K562 (cell line): ENCODE data around the gene PDE6D. TPM values are rescaled to one million over a fixed set of nuclear protein-coding genes. Genes with fewer than 3 reads are reported as not detected.

Experiments
- ATAC-seq: fragments of 200-7000 bp; cut with Tn5 transposase; 3 replicates; pipeline ENCODE4 v1.9.1; 2020; ENCODE audit warnings: moderate library complexity
- BruUV-seq: library from RNA; stranded (reverse); fragments of 400-500 nt; replicated peaks from 2 replicates; lab custom pipeline; 2021; lab: Mats Ljungman, UMichigan
- CTCF ChIA-PET: fragments of 300-600 bp; formaldehyde crosslinking; extraction: SDS; loops from one replicate; lab custom pipeline; 2021; ENCODE audit warnings: low intra/inter-chr PET ratio; lab: Yijun Ruan, JAX
- POLR2A ChIA-PET: fragments of 300-600, 350-650 bp; sonication (Branson Sonifier 250); formaldehyde crosslinking; extraction: SDS; loops from one replicate; lab custom pipeline; 2021; ENCODE audit warnings: antibody characterized with exemption, inconsistent platforms; lab: Yijun Ruan, JAX
- DNase-seq, 4 experiments: peaks; one replicate each; pipeline versions ENCODE4 v3.0.0 to v3.0.0-alpha.2; 2011 to 2018; ENCODE audit warnings: low spot score in 3 of 4, mixed read lengths in 3 of 4; ENCODE audit errors: extremely low read depth in 1 of 4
- FAIRE-seq: peaks from 2 replicates; lab custom pipeline; 2011; peaks lifted over from hg19 to GRCh38; lab: Jason Lieb, UNC
- H2AFZ ChIP-seq: 2 replicates; pipeline ENCODE4 v1.6.0; 2011; ENCODE audit warnings: low read depth, low read length, control low read depth, inconsistent platforms
- H3K27ac ChIP-seq: fragments of 200-600 bp; 3 replicates; pipeline ENCODE4 v1.8.0; 2011; ENCODE audit warnings: low read depth, mild to moderate bottlenecking, control low read depth, inconsistent platforms, low read length, moderate library complexity, mixed read lengths; ENCODE audit errors: extremely low read depth
- H3K27me3 ChIP-seq, 2 experiments: fragments of 300-600 bp in 1 of 2; 2 replicates in 1 of 2; 3 replicates in 1 of 2; pipeline versions ENCODE4 v1.6.0 to v1.8.0; 2011; ENCODE audit warnings: inconsistent platforms in 2 of 2, low read length in 2 of 2, mild to moderate bottlenecking in 1 of 2, mixed read lengths in 1 of 2, moderate library complexity in 1 of 2; ENCODE audit not compliant: control insufficient read depth in 2 of 2, insufficient read depth in 2 of 2
- H3K36me3 ChIP-seq: fragments of 300-600 bp; 3 replicates; pipeline ENCODE4 v1.8.0; 2011; ENCODE audit warnings: mild to moderate bottlenecking, low read length, inconsistent platforms; ENCODE audit not compliant: control insufficient read depth, insufficient read depth
- H3K4me1 ChIP-seq, 2 experiments: fragments of 200-600 bp in 1 of 2; replicated peaks in 1 of 2; 2 replicates in 1 of 2; 3 replicates in 1 of 2; pipeline versions ENCODE4 v1.5.1 to v1.8.0; 2011; ENCODE audit warnings: inconsistent platforms in 2 of 2, low read length in 2 of 2, mild to moderate bottlenecking in 1 of 2, mixed read lengths in 1 of 2, moderate library complexity in 1 of 2; ENCODE audit not compliant: control insufficient read depth in 2 of 2, insufficient read depth in 2 of 2
- H3K4me2 ChIP-seq: 2 replicates; pipeline ENCODE4 v1.6.1; 2011; ENCODE audit warnings: low read length, control low read depth, inconsistent platforms, mixed read lengths; ENCODE audit not compliant: insufficient read depth
- H3K4me3 ChIP-seq: fragments of 200-600 bp; sonication (generic), shearing (Covaris generic); 2 replicates; pipeline ENCODE4 v1.5.1; 2016; ENCODE audit warnings: control low read depth, inconsistent platforms
- H3K79me2 ChIP-seq: fragments of 200-600 bp; 3 replicates; pipeline ENCODE4 v1.8.0; 2011; ENCODE audit warnings: low read length, inconsistent platforms; ENCODE audit not compliant: control insufficient read depth, insufficient read depth
- H3K9ac ChIP-seq, 2 experiments: 2 replicates each; pipeline versions ENCODE4 v1.6.0 to v1.6.1; 2011; ENCODE audit warnings: low read depth in 2 of 2, low read length in 2 of 2, control low read depth in 1 of 2, inconsistent platforms in 1 of 2, mild to moderate bottlenecking in 1 of 2, mixed read lengths in 1 of 2; ENCODE audit not compliant: insufficient read depth in 1 of 2
- H3K9me1 ChIP-seq: one replicate; pipeline ENCODE4 v1.6.0; 2011; ENCODE audit warnings: inconsistent platforms, mild to moderate bottlenecking, low read length, moderate library complexity; ENCODE audit not compliant: control insufficient read depth, insufficient read depth
- H3K9me3 ChIP-seq: replicated peaks from 2 replicates; pipeline ENCODE4 v1.5.1; 2011; ENCODE audit warnings: low read depth, low read length, inconsistent platforms; ENCODE audit not compliant: control insufficient read depth, insufficient read depth
- H4K20me1 ChIP-seq: replicated peaks from 2 replicates; pipeline ENCODE4 v1.6.1; 2011; ENCODE audit warnings: low read length, inconsistent platforms, mixed read lengths; ENCODE audit not compliant: control insufficient read depth, insufficient read depth
- BCL6 ChIP-seq: fragments of 250-450 bp; sonication (Bioruptor Pico); IDR thresholded peaks from 2 replicates; pipeline ENCODE4 v1.4.0; 2020
- CEBPZ ChIP-seq: fragments of 150-350 bp; IDR thresholded peaks from 2 replicates; pipeline ENCODE4 v1.6.1; 2014; ENCODE audit warnings: low read depth, mild to moderate bottlenecking, low read length, borderline replicate concordance
- CREB1 ChIP-seq, 2 experiments: sonication (generic) in 1 of 2; formaldehyde crosslinking in 1 of 2; IDR thresholded peaks; 2 replicates each; pipeline versions ENCODE4 v1.6.1 to v1.8.0; 2012 to 2022; ENCODE audit warnings: inconsistent platforms in 1 of 2, mild to moderate bottlenecking in 1 of 2, missing genetic modification reagents in 1 of 2, moderate library complexity in 1 of 2
- CTCFL ChIP-seq: IDR thresholded peaks from 2 replicates; pipeline ENCODE4 v1.6.1; 2011; ENCODE audit warnings: borderline replicate concordance, low read depth, mild to moderate bottlenecking, moderate library complexity, low read length; ENCODE audit not compliant: insufficient read depth, poor library complexity, severe bottlenecking
- JUND ChIP-seq, 2 experiments: IDR thresholded peaks; 2 replicates in 1 of 2; 3 replicates in 1 of 2; pipeline ENCODE4 v1.6.1; 2011; ENCODE audit warnings: borderline replicate concordance in 2 of 2, low read depth in 2 of 2, low read length in 2 of 2, improper control_type of control experiment in 1 of 2, missing biosample characterization in 1 of 2, missing genetic modification characterization in 1 of 2, missing genetic modification reagents in 1 of 2
- MLX ChIP-seq, 2 experiments: fragments of 450-650 bp in 1 of 2; sonication (generic) in 1 of 2; formaldehyde crosslinking; conservative IDR thresholded peaks; 2 replicates each; pipeline versions ENCODE4 v1.4.0 to v1.8.1; 2020 to 2022; ENCODE audit warnings: mild to moderate bottlenecking in 1 of 2, missing genetic modification reagents in 1 of 2
- MTF1 ChIP-seq: fragments of 250-450 bp; sonication (Bioruptor Pico); IDR thresholded peaks from 2 replicates; pipeline ENCODE4 v1.9.0; 2021; ENCODE audit warnings: moderate library complexity, mild to moderate bottlenecking, inconsistent platforms, borderline replicate concordance
- PHTF2 ChIP-seq: fragments of 250-450 bp; sonication (Bioruptor Pico); IDR thresholded peaks from 2 replicates; pipeline ENCODE4 v1.5.0; 2021; ENCODE audit warnings: mild to moderate bottlenecking
- WGBS: fragments of 100-300 bp; shearing (Covaris generic); methylation state at CpG from one replicate; pipeline ENCODE4 v1.1.6; 2016; ENCODE audit warnings: low coverage, mixed read lengths; ENCODE audit not compliant: insufficient coverage; ENCODE audit errors: missing lambda C conversion rate; 5-methylcytosine and 5-hydroxymethylcytosine counted together
- in situ Hi-C: fragments of 300-500 bp; cut with MboI; formaldehyde crosslinking; loops from 4 replicates; pipeline ENCODE4 v1.15.0; 2018; ENCODE audit warnings: inconsistent platforms, mixed read lengths
- intact Hi-C: fragments of 100-400 bp; cut with micrococcal nuclease; formaldehyde crosslinking; loops from 2 replicates; pipeline ENCODE4 v1.14.2; 2022
- polyA plus RNA-seq, 8 experiments: library from polyadenylated mRNA; depleted of rRNA in 4 of 8; stranded (reverse) in 5 of 8; unstranded in 3 of 8; fragments of >200 nt; fragmentation: Nextera tagmentation in 2 of 8; fragmentation: Illumina TruSeq in 1 of 8; extraction: Ambion mirVana in 2 of 8; extraction: Trizol in 1 of 8; gene quantifications; 2 replicates each; pipeline versions ENCODE4 v1.2.1 to v1.2.3, GENCODE V29; 2011 to 2014; ENCODE audit warnings: inconsistent platforms in 1 of 8, missing spikeins in 1 of 8
- total RNA-seq, 7 experiments: library from RNA; depleted of rRNA in 6 of 7; stranded (reverse); fragments of >200 nt in 6 of 7; fragmentation: Illumina TruSeq in 2 of 7; extraction: Trizol in 2 of 7; gene quantifications; 2 replicates each; pipeline versions ENCODE4 v1.2.1 to v1.2.3, GENCODE V29; 2011 to 2021; ENCODE audit warnings: low replicate concordance in 1 of 7

Gene PDE6D
- total and polyA plus RNA-seq, 9 of the 15 experiments (the other 6 are each of a cell fraction or from before 2014, with no cell fraction given): 0.65 to 11.6 (median 7.0) TPM

GRCh38 chr2:231714639-231715498 lies 66.2 kb downstream of the PDE6D start:
- ATAC-seq (peak; percentile 58), DNase-seq (peak; percentile 49 to 82 (median 56)), FAIRE-seq (peak; percentile 85)
- Histone ChIP-seq H3K9me3 (no peaks in the 10 kb centered on the region), H3K79me2 (peaks cover 30% of the 10 kb centered on the region), H3K4me1 (peaks cover 32 to 56% of the 10 kb centered on the region in 2 experiments; a peak in 4 of 5 replicates), H3K27ac (peak overlapping the region; percentile 66), H3K9me1 (peaks cover 7% of the 10 kb centered on the region), H4K20me1 (peaks cover 39% of the 10 kb centered on the region), H2AFZ (0 out of 2 replicates have a peak overlapping the region, but pooled peaks have one; percentile 28), H3K9ac (peak overlapping the region in 1 of 2 experiments; percentile 65; a peak in 2 of 4 replicates), H3K4me2 (peak overlapping the region; percentile 61; the same call in 1 of the 2 replicates), H3K27me3 (no peaks in the 10 kb centered on the region), H3K36me3 (peaks cover 28% of the 10 kb centered on the region), H3K4me3 (no peak overlapping the region)
- in situ Hi-C loops: loop anchor here (5.0 kb wide), 2 partner anchors 38 to 108 kb away; no protein-coding TSS in a partner anchor
- intact Hi-C loops: loop anchor here (1.0 kb wide), 3 partner anchors 38 to 152 kb away; no protein-coding TSS in a partner anchor
- ChIA-PET CTCF (interaction anchor here (0.6 to 4.1 kb wide), 5 partner anchors 38 to 152 kb away, joined by 3 to 45 read pairs (median 3); no protein-coding TSS in a partner anchor), POLR2A (interaction anchor here (0.5 to 1.9 kb wide), 15 partner anchors 10 to 343 kb away, joined by 3 to 9 read pairs (median 4); no protein-coding TSS in a partner anchor)
- 49% methylated on average over 11 of the region's 17 CpGs for WGBS
- BruUV-seq: no TSS peak
- TF ChIP-seq MTF1 (CRISPR knock-in tag) (no peak), BCL6 (CRISPR knock-in tag) (no peak), PHTF2 (CRISPR knock-in tag) (no peak), CREB1 (IDR thresholded peaks at IDR 0.05) (no peak), CREB1 (CRISPR knock-in tag; IDR thresholded peaks at IDR 0.05) (no peak), CTCFL (peak; percentile 38), MLX (CRISPR knock-in tag; conservative IDR thresholded peaks at IDR 0.05) (no peak), CEBPZ (no peak), JUND (IDR thresholded peaks at IDR 0.05; ENCODE audit: borderline replicate concordance, low read depth, low read length) (no peak), JUND (tag; IDR thresholded peaks at IDR 0.05; ENCODE audit: borderline replicate concordance, low read depth, low read length) (no peak)
